Measurements from ENCODE around the gene KLHL29.

KLHL29 gene

GRCh38 chr2:23649303-23649702 is 264.3 kb downstream of the KLHL29 start:
- no peak for DNase-seq

GRCh38 chr2:23649819-23650218 is 264.8 kb downstream of the KLHL29 start:
- DNase-seq: no peak

DNA sequence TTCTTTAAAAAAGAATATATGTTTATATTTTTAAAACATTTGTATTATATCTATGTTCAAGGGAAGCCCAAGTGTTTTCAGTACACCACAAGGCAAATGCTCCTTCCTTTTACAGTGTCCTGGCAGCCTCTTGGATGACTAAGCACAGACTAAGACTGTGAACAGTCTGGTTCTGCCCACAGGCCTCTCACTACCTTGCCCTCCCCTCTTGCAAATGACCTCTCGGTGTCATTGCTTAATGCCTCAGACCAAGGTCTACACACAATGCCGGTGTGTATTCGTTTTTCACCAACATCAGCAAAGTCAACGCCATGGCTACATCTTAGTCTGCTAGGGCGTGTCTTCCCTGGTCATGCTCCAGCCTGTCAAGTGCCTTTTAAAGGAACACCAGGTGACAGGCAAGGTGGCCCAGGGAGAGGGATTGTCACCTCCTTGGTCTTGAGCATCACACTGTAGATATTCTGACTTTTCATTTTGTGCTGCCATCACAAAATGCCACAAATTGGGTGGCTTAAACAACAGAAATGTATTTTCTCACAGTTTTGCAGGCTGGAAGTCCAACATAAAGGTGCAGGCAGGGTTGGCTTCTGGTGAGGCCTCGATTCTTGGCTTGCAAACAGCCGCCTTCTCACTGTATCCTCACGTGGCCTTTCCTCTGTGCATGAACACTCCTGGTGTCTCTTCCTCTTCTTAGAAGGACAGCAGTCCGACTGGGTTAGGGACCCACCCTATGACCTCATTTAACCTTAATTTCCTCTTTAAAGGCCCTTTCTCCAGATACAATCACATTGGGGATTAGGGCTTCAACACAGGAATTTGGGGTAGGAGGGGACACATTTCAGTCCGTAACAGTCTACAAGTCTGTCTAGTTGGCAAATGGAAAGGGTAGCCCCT is 266.5 kb downstream of the KLHL29 start:
- DNase-seq: no peak

DNA sequence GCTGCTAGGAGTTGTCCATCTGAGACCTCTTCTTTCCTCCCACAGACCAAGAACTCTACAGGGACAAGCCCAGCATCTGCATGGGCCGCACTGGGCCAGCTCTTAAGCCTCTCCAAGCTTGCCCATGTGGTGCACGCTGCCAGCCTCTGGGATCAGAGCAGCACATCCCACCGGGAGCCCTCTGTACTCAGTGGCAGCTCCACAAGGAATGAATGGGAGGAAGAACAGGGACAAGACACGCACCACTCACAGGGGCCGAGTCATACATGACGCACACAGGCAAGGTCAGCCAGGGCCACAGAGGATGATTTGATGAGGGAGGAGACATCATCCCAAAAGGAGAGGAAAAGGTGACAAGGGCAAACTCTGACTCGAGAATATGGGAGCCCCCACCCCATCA is 268.3 kb downstream of the KLHL29 start:
- DNase-seq: no peak

DNA sequence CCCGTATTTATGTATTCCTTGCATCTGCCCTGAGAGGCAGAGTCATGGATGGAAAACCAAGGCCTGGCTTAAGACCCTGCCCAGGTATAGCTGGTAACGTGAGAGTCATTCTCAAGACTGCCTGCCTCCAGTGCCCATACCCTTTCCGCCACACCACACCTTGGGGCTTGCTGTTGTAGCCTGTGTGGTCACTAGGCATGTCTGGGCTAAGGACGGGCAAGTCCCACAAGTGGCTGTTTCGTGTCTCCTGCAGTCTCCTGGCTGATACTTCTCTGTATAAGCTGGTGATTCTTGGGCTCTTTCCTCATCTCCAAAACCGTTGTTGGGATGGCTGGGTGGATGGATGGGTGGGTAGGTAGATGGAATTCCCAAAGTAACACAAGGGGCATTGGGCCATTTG is 269.8 kb downstream of the KLHL29 start:
- DNase-seq: no peak

DNA sequence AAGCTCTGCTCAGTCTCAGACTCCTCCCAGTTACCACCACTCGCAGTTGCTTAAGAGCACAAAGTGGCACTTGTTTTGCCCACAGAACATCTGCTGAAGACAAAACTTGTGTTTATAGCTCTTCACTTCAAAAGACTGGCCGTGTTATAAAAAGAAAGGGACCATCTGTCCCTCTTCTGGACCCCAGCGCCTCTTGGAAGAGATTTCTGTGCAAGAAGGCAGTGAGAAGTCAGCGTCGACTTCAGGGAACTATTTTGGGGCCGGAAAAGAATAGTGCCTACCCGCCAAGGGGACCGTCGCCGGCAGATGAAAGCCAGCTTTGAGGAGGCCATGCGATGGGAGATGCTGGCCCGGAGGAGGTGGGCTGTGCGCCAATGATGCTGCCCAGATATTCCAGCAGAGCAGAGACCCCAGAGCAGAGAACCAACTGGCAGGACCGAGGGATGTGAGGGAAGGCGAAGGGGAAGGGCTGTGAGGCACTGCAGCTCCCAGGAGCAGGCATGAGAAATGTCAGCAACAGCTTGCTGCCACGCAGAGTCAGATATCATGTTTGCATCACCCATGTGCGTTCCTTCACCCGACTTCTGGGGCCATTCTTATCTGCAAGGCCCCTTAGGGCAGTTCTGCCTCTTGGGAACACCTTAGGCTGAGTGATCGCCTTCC is 271.1 kb downstream of the KLHL29 start:
- DNase-seq: no peak

DNA sequence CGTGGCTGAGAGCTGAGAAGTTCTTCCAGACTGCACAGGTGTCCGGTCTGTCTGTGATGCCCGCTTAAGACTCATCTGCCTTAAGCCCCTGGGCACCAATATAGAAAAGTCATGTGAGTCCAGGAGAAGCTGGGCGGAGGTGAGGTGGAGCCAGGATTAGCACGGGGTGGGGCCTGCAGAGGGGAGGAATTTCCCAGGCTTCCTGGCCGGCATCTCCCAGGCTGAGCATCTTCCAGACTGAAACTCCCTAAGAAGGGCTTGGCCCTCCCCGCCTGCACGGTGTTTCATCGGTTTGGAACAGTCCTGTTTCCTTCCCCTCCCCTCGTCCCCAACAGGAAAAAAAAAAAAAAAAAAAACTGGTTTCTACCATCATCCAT is 271.6 kb downstream of the KLHL29 start:
- no peak for DNase-seq

GRCh38 chr2:23657371-23657770 is 272.4 kb downstream of the KLHL29 start:
- DNase-seq: no peak

GRCh38 chr2:23657934-23658333 is 273.0 kb downstream of the KLHL29 start:
- no peak for DNase-seq

DNA sequence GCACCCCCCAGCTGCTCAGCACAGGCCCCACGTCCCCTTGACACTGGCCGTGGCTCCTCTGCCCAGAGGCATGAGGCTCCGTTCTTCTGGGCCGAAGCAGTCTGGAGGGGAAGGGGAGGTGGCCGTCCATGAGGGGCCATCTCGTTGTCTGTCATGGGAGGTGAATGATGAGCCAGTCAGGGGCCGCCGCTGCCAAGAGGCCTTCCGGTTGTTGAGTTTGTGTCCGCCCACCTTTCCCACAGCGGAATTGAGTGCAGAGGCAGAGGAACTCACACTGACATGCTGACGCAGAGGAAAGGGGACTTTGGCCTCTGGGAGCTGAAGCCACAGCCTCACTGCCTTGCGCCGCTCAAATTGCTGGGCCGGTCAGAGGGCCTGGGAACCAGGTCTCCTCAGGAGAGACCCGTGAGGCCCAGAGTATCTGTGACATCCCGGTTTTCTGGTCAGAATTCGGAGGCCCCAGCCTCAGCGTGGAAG is 273.5 kb downstream of the KLHL29 start:
- DNase-seq: no peak

DNA sequence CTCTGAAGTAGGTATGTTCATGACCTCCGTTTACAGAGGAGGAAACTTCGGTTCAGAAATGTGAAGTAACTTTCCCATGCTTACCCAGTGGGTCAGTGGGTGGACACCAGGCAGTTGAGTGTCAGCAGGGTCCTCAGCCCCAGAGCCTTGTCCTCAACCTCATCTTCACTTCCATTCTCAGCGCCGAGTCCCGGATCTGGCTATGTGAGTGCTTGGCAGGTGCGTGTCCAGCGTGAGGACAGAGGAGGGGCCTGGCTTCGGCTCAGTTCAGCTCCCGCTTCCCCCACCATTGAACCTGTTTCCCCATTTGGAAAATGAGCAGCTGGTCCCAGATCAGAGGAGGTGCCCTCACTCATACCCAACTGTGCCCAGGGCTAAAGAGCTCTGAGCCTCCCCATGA is 274.3 kb downstream of the KLHL29 start:
- DNase-seq: no peak

DNA sequence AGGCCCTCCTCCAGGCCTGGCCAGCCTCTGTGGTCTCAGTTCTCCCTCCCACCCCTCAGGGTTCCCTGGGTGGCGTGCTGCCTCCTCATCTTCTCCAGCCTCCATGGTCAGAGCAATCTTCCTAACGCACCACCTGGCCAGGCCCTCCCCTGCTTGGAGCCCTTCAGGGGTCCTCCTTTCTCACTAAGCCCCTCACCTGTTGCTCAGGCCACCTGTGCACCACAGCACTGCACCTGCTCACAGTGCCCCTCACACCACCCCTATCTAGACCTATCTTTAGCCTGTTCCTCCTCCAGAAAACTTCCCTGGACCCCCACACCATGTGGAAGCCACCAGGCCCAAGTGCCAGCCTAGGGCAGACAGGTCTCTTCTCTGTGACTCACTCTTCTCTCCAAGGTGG is 274.8 kb downstream of the KLHL29 start:
- no peak for DNase-seq

GRCh38 chr2:23660237-23660636 is 275.3 kb downstream of the KLHL29 start:
- no peak for DNase-seq

DNA sequence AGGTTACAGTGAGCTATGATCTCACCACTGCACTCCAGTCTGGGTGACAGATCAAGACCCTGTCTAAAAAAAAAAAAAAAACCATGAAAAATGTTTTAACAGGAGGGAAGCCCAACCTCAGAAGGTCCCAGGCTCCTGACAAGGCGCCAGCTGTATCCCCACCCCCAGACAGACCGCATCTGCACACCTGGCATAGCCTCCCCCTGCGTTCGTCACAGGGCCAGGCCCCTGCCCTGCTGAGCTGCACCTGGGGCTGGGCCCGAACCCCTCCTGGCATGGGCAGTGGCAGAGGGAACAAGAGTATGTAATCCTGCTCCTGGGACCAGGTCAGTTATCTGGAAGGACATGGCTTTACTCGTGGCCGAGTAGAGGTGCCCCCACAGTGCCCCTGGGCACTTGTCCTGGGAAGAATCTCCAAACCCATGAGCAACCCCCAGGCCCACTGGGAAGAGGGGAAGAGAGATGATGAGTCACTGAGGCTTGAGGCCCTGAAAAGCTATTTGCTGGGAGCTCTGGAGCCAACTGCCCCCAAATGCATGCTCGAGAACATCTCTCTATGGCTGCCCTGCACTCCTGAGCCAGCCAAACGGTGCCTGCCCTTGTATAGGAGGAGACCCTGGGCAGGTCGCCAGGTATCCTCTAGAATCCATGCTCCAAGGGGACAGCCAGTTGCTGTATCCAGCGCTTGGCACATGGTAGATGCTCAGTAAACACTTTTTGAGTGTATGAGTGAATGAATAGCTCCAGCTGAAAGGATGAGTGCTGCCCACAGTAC is 276.5 kb downstream of the KLHL29 start:
- DNase-seq: no peak

- DNase-seq: no peak
Measured at GRCh38 chr2:23662466-23662865, 277.5 kb downstream of the KLHL29 start.

GRCh38 chr2:23662941-23663920 is 278.3 kb downstream of the KLHL29 start:
- no peak for DNase-seq

DNA sequence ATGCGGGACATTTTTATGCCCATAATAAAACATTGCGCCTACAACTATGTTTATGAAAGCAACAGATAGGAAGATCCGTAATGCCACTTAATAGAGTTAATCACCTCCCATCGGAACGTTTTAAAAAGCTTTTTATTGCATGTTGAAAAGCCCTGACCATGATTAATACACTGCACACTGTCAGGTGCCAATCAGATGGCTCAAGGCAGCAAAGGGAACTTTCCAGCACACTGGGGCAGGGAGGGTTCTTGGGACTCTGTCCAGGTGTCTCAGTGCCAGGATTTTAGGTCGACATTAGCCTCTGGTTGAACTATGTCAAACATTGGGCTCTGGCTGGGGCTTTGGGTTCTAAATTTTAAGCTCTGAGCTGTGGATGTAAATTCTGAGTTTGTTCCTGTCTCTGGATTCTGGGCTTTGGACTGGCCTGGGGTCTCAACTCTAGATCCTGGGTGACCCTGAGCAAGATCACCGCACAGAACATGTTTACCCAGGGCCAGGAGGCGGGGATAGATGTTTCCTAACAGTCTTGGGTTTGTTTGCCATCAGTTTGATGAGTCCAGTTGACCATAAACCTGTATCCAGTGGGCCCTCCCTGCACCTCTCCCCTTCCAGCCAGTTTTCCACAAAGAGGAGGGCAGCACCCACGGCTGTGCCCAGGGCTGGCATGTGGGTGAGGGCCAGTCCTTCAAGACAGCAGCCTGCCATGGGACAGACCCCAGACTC is 279.2 kb downstream of the KLHL29 start:
- no peak for DNase-seq

GRCh38 chr2:23666241-23666979 is 281.4 kb downstream of the KLHL29 start:
- no peak for DNase-seq

DNA sequence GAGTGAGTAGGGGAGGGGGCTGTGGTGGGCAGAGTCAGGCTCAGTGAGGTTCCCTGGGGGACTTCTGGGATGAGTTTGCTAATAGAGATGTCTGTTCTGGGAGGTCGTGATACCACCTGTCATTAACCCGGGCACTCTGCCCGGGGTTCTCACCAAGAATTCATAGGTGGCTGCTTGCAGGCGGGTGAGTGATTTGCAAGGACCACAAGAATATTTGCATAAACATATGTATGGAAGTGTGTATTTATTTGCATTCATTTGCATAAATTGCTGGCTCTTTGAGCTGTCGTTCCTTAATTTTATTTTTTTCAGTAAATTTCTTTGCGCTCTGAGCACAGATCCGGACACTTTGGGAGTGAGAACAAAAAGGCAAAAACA is 282.0 kb downstream of the KLHL29 start:
- DNase-seq: no peak

GRCh38 chr2:23668756-23669304 is 283.9 kb downstream of the KLHL29 start:
- DNase-seq: no peak

Data from activated T-cell treated with anti-CD3 and anti-CD28 coated beads, Interleukin-2, amount 50 U/mL, for 1 hour (primary cell).